H9 (cell line): ENCODE measurements around the gene PDYN. TPM values are rescaled to one million over a fixed set of nuclear protein-coding genes. Genes with fewer than 3 reads are reported as not detected.

Experiments used
- DNase-seq: peaks from one replicate; pipeline ENCODE4 v3.0.0-alpha.2; 2017
- H2AFZ ChIP-seq: one replicate; pipeline ENCODE4 v1.6.1; 2013; ENCODE audit warnings: mild to moderate bottlenecking, low read length, control low read depth, moderate library complexity
- H2AK5ac ChIP-seq: 2 replicates; pipeline ENCODE4 v1.6.1; 2013; ENCODE audit warnings: low read length, control low read depth, mixed read lengths; ENCODE audit not compliant: insufficient read length
- H2BK120ac ChIP-seq: one replicate; pipeline ENCODE4 v1.6.1; 2013; ENCODE audit warnings: low read depth, mild to moderate bottlenecking, low read length, control low read depth, inconsistent platforms; ENCODE audit not compliant: poor library complexity, severe bottlenecking
- H2BK12ac ChIP-seq: 2 replicates; pipeline ENCODE4 v1.6.1; 2013; ENCODE audit warnings: low read length, control low read depth, mixed read lengths, low read depth; ENCODE audit not compliant: insufficient read length
- H2BK15ac ChIP-seq: 2 replicates; pipeline ENCODE4 v1.6.1; 2013; ENCODE audit warnings: low read depth, low read length, control low read depth
- H2BK20ac ChIP-seq: one replicate; pipeline ENCODE4 v1.6.1; 2013; ENCODE audit warnings: low read depth, mild to moderate bottlenecking, low read length, control low read depth, inconsistent platforms; ENCODE audit not compliant: poor library complexity, severe bottlenecking
- H2BK5ac ChIP-seq: 2 replicates; pipeline ENCODE4 v1.6.1; 2013; ENCODE audit warnings: low read length, control low read depth, mixed read lengths; ENCODE audit not compliant: insufficient read length
- H3K14ac ChIP-seq: 2 replicates; pipeline ENCODE4 v1.6.1; 2013; ENCODE audit warnings: low read length, control low read depth; ENCODE audit not compliant: insufficient read depth
- H3K18ac ChIP-seq: 2 replicates; pipeline ENCODE4 v1.6.1; 2013; ENCODE audit warnings: low read depth, mild to moderate bottlenecking, mixed read lengths, low read length, control low read depth; ENCODE audit not compliant: insufficient read length
- H3K23ac ChIP-seq: 2 replicates; pipeline ENCODE4 v1.6.1; 2013; ENCODE audit warnings: low read length, control low read depth, mixed read lengths, low read depth; ENCODE audit not compliant: insufficient read length
- H3K23me2 ChIP-seq: 2 replicates; pipeline ENCODE4 v1.6.1; 2013; ENCODE audit warnings: low read depth, mild to moderate bottlenecking, mixed read lengths, low read length, control low read depth; ENCODE audit not compliant: insufficient read length, poor library complexity, severe bottlenecking
- H3K27ac ChIP-seq: 2 replicates; pipeline ENCODE4 v1.5.1; 2013; ENCODE audit warnings: low read length, control low read depth, mixed read lengths, low read depth; ENCODE audit not compliant: insufficient read length
- H3K27me3 ChIP-seq: 2 replicates; pipeline ENCODE4 v1.6.1; 2013; ENCODE audit warnings: low read length, control low read depth, inconsistent platforms; ENCODE audit not compliant: insufficient read depth
- H3K4ac ChIP-seq: 2 replicates; pipeline ENCODE4 v1.6.1; 2013; ENCODE audit warnings: low read depth, mild to moderate bottlenecking, control low read depth, inconsistent platforms, low read length, moderate library complexity
- H3K4me1 ChIP-seq: 2 replicates; pipeline ENCODE4 v1.6.1; 2013; ENCODE audit warnings: low read length, control low read depth, inconsistent platforms; ENCODE audit not compliant: insufficient read depth
- H3K4me2 ChIP-seq: 2 replicates; pipeline ENCODE4 v1.6.1; 2013; ENCODE audit warnings: low read length, control low read depth, mixed read lengths; ENCODE audit not compliant: insufficient read length, insufficient read depth
- H3K56ac ChIP-seq: 2 replicates; pipeline ENCODE4 v1.6.1; 2013; ENCODE audit warnings: low read depth, mild to moderate bottlenecking, mixed read lengths, low read length, control low read depth; ENCODE audit not compliant: insufficient read length
- H3K79me1 ChIP-seq: 2 replicates; pipeline ENCODE4 v1.6.1; 2013; ENCODE audit warnings: low read depth, mild to moderate bottlenecking, moderate library complexity, low read length, control low read depth, inconsistent platforms; ENCODE audit not compliant: insufficient read depth, poor library complexity, severe bottlenecking
- H3K79me2 ChIP-seq: 2 replicates; pipeline ENCODE4 v1.6.1; 2013; ENCODE audit warnings: low read length, control low read depth, inconsistent platforms; ENCODE audit not compliant: insufficient read depth
- H3K9ac ChIP-seq: 2 replicates; pipeline ENCODE4 v1.6.1; 2013; ENCODE audit warnings: low read length, control low read depth, mixed read lengths; ENCODE audit not compliant: insufficient read length; ENCODE audit errors: extremely low read depth
- H3K9me3 ChIP-seq: one replicate; pipeline ENCODE4 v1.6.1; 2013; ENCODE audit warnings: low read depth, low read length, inconsistent platforms; ENCODE audit not compliant: control insufficient read depth
- H3T11ph ChIP-seq: one replicate; pipeline ENCODE4 v1.6.1; 2013; ENCODE audit warnings: mild to moderate bottlenecking, low read length, control low read depth, inconsistent platforms
- H4K20me1 ChIP-seq: one replicate; pipeline ENCODE4 v1.6.1; 2013; ENCODE audit not compliant: control insufficient read depth, insufficient read length, insufficient read depth
- H4K5ac ChIP-seq: 2 replicates; pipeline ENCODE4 v1.6.1; 2013; ENCODE audit warnings: low read depth, mild to moderate bottlenecking, mixed read lengths, low read length, control low read depth; ENCODE audit not compliant: insufficient read length
- H4K8ac ChIP-seq: replicated peaks from 2 replicates; pipeline ENCODE4 v1.6.1; 2013; ENCODE audit warnings: low read length, control low read depth, mixed read lengths, low read depth; ENCODE audit not compliant: insufficient read length
- H4K91ac ChIP-seq: 2 replicates; pipeline ENCODE4 v1.6.1; 2013; ENCODE audit warnings: low read depth, mild to moderate bottlenecking, moderate library complexity, mixed read lengths, low read length, control low read depth; ENCODE audit not compliant: insufficient read length
- H3K27ac Mint-ChIP-seq, 3 experiments: 2 replicates in 2 of 3; 3 replicates in 1 of 3; pipeline ENCODE4 v1.8.0; 2020 to 2021; ENCODE audit warnings: mixed read lengths in 3 of 3, mild to moderate bottlenecking in 1 of 3, moderate library complexity in 1 of 3
- H3K27me3 Mint-ChIP-seq: 2 replicates; pipeline ENCODE4 v1.8.0; 2021; ENCODE audit warnings: low read depth, mild to moderate bottlenecking, moderate library complexity, mixed read lengths
- H3K36me3 Mint-ChIP-seq, 3 experiments: 2 replicates in 2 of 3; 3 replicates in 1 of 3; pipeline ENCODE4 v1.8.0; 2020 to 2021; ENCODE audit warnings: low read depth in 3 of 3, mixed read lengths in 3 of 3; ENCODE audit not compliant: insufficient read depth in 1 of 3
- H3K4me1 Mint-ChIP-seq, 2 experiments: 2 replicates each; pipeline ENCODE4 v1.8.0; 2020; ENCODE audit warnings: mixed read lengths in 2 of 2
- H3K4me3 Mint-ChIP-seq, 2 experiments: 2 replicates in 1 of 2; 3 replicates in 1 of 2; pipeline ENCODE4 v1.8.0; 2020 to 2021; ENCODE audit warnings: mild to moderate bottlenecking in 2 of 2, mixed read lengths in 2 of 2, moderate library complexity in 1 of 2
- H3K9me3 Mint-ChIP-seq, 2 experiments: 2 replicates in 1 of 2; 3 replicates in 1 of 2; pipeline ENCODE4 v1.8.0; 2020; ENCODE audit warnings: mild to moderate bottlenecking in 2 of 2, mixed read lengths in 2 of 2, moderate library complexity in 1 of 2
- WGBS: extraction: QIAGEN DNeasy Blood & Tissue Kit; methylation state at CpG from one replicate; pipeline ENCODE4 v1.1.7; 2013; ENCODE audit warnings: missing lambda C conversion rate, low lambda C conversion rate, mixed read lengths; ENCODE audit not compliant: insufficient read length; ENCODE audit errors: extremely low coverage; 5-methylcytosine and 5-hydroxymethylcytosine counted together
- total RNA-seq: library from RNA; stranded (reverse); gene quantifications from 2 replicates; pipeline ENCODE4 v1.2.1, GENCODE V29; 2021
- TF ChIP-seq, protein P1 (sequence below): fragments of 200-600 bp; sonication (generic); conservative IDR thresholded peaks from 3 replicates; pipeline ENCODE4 v1.8.0; 2021; ENCODE audit warnings: antibody characterized with exemption, mild to moderate bottlenecking

PDYN gene
- total RNA-seq, 1 experiment from 2014 or later = 0.63 TPM

DNA sequence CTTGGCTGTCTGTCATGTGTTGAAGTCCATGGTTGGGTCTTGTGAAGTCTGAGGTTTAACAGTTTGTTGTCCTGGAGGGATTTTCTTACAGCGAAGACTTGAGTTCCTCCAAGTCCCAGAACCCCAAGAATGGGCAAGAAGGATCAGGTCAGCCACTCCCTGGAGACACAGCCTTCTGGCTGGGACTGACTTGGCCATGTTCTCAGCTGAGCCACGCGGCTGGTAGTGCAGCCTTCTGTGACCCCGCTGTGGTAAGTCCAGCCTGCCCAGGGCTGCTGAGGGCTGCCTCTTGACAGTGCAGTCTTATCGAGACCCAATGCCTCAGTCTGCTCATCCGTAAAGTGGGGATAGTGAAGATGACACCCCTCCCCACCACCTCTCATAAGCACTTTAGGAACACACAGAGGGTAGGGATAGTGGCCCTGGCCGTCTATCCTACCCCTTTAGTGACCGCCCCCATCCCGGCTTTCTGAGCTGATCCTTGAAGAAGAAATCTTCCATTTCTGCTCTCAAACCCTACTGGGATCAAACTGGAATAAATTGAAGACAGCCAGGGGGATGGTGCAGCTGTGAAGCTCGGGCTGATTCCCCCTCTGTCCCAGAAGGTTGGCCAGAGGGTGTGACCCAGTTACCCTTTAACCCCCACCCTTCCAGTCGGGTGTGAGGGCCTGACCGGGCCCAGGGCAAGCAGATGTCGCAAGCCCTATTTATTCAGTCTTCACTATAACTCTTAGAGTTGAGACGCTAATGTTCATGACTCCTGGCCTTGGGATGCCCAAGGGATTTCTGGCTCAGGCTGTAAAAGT, 55.2 kb downstream of the PDYN start:
- no peaks in the 10 kb centered on the region for H3K9me3 Mint-ChIP-seq
- no peak overlapping the region for H2BK12ac ChIP-seq
- no peak overlapping the region for H3T11ph ChIP-seq
- no peaks in the 10 kb centered on the region for H3K27me3 ChIP-seq
- no peak overlapping the region for H2BK15ac ChIP-seq
- TF ChIP-seq, protein P1, sequence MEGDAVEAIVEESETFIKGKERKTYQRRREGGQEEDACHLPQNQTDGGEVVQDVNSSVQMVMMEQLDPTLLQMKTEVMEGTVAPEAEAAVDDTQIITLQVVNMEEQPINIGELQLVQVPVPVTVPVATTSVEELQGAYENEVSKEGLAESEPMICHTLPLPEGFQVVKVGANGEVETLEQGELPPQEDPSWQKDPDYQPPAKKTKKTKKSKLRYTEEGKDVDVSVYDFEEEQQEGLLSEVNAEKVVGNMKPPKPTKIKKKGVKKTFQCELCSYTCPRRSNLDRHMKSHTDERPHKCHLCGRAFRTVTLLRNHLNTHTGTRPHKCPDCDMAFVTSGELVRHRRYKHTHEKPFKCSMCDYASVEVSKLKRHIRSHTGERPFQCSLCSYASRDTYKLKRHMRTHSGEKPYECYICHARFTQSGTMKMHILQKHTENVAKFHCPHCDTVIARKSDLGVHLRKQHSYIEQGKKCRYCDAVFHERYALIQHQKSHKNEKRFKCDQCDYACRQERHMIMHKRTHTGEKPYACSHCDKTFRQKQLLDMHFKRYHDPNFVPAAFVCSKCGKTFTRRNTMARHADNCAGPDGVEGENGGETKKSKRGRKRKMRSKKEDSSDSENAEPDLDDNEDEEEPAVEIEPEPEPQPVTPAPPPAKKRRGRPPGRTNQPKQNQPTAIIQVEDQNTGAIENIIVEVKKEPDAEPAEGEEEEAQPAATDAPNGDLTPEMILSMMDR = no peak
- H4K8ac ChIP-seq = no peak overlapping the region
- no peaks in the 10 kb centered on the region for H3K23me2 ChIP-seq
- H3K9ac ChIP-seq = no peak overlapping the region
- H3K23ac ChIP-seq = no peak overlapping the region
- H3K4me3 Mint-ChIP-seq = no peak overlapping the region
- WGBS = no CpG with 5 or more reads among the region's 14 CpGs
- no peak overlapping the region for H3K4ac ChIP-seq
- peaks cover 2 to 10% (median 6%) of the 10 kb centered on the region in 3 experiments; a peak in 5 of 7 replicates for H3K36me3 Mint-ChIP-seq
- no peak overlapping the region for H2BK120ac ChIP-seq
- H3K56ac ChIP-seq = no peak overlapping the region
- no peak overlapping the region for H2BK20ac ChIP-seq
- peaks cover 17% of the 10 kb centered on the region for H3K27me3 Mint-ChIP-seq
- H3K27ac Mint-ChIP-seq = peak overlapping the region in 2 of 3 experiments; percentile 12 to 32; a peak in 2 of 7 replicates
- peaks cover 5 to 8% of the 10 kb centered on the region in 2 experiments; a peak in 1 of 4 replicates for H3K4me1 Mint-ChIP-seq
- no peak overlapping the region for H2BK5ac ChIP-seq
- no peak overlapping the region for H3K27ac ChIP-seq
- no peak overlapping the region for H2AFZ ChIP-seq
- H4K91ac ChIP-seq = no peak overlapping the region
- no peak for DNase-seq
- no peaks in the 10 kb centered on the region for H3K79me1 ChIP-seq
- no peaks in the 10 kb centered on the region for H3K79me2 ChIP-seq
- no peak overlapping the region for H2AK5ac ChIP-seq
- no peak overlapping the region for H3K4me2 ChIP-seq
- H4K5ac ChIP-seq = no peak overlapping the region
- H3K9me3 ChIP-seq = no peaks in the 10 kb centered on the region
- no peak overlapping the region for H3K14ac ChIP-seq
- no peaks in the 10 kb centered on the region for H3K4me1 ChIP-seq
- H3K18ac ChIP-seq = no peak overlapping the region
- no peaks in the 10 kb centered on the region for H4K20me1 ChIP-seq
